PC-9 (cell line): ENCODE measurements around the gene ZIC5. TPM values are rescaled to one million over a fixed set of nuclear protein-coding genes. Genes with fewer than 3 reads are reported as not detected.

Source experiments
- BruUV-seq: library from RNA; stranded (reverse); fragments of 400-500 nt; replicated peaks from 2 replicates; lab custom pipeline; 2021; lab: Mats Ljungman, UMichigan
- CTCF ChIA-PET: fragments of 300-600 bp; sonication (Branson Sonifier 250); formaldehyde crosslinking; loops from one replicate; lab custom pipeline; 2022; ENCODE audit warnings: antibody characterized with exemption; lab: Charles Lee
- POLR2A ChIA-PET: fragments of 300-600 bp; sonication (Branson Sonifier 250); formaldehyde crosslinking; loops from one replicate; lab custom pipeline; 2022; ENCODE audit warnings: antibody characterized with exemption; ENCODE audit not compliant: unreplicated experiment; lab: Charles Lee
- DNase-seq, 2 experiments: peaks; one replicate each; pipeline versions ENCODE4 v3.0.0 to v3.0.0-alpha.2; 2015 to 2022; ENCODE audit warnings: mixed read lengths in 1 of 2
- H2AFZ ChIP-seq: fragments of 200-600 bp; sonication (generic); 2 replicates; pipeline ENCODE4 v1.8.1; 2017; ENCODE audit warnings: antibody characterized with exemption
- H3F3A ChIP-seq: fragments of 200-600 bp; sonication (generic); 2 replicates; pipeline ENCODE4 v1.8.1; 2017; ENCODE audit warnings: antibody characterized with exemption, mild to moderate bottlenecking, low read depth; ENCODE audit not compliant: insufficient read depth
- H3K27ac ChIP-seq: fragments of 200-600 bp; sonication (generic); 2 replicates; pipeline ENCODE4 v1.6.1; 2016; ENCODE audit warnings: mixed run types
- H3K27me3 ChIP-seq: fragments of 200-600 bp; sonication (generic); 2 replicates; pipeline ENCODE4 v1.6.1; 2016; ENCODE audit warnings: low read depth, mixed run types; ENCODE audit not compliant: insufficient read depth
- H3K36me3 ChIP-seq: fragments of 200-600 bp; sonication (generic); 2 replicates; pipeline ENCODE4 v1.6.1; 2016; ENCODE audit warnings: low read depth, mixed run types
- H3K4me1 ChIP-seq: fragments of 200-600 bp; sonication (generic); replicated peaks from 2 replicates; pipeline ENCODE4 v1.6.1; 2016; ENCODE audit warnings: mixed run types; ENCODE audit not compliant: insufficient read depth
- H3K4me2 ChIP-seq: fragments of 200-600 bp; sonication (generic); 2 replicates; pipeline ENCODE4 v1.6.1; 2017; ENCODE audit warnings: mixed run types
- H3K4me3 ChIP-seq: fragments of 200-600 bp; sonication (generic); 2 replicates; pipeline ENCODE4 v1.6.1; 2016; ENCODE audit warnings: mixed run types
- H3K79me2 ChIP-seq: fragments of 200-600 bp; sonication (generic); 2 replicates; pipeline ENCODE4 v1.6.1; 2017; ENCODE audit warnings: low read depth, mixed run types
- H3K9me2 ChIP-seq: fragments of 200-600 bp; sonication (generic); 2 replicates; pipeline ENCODE4 v1.8.1; 2017; ENCODE audit warnings: mild to moderate bottlenecking; ENCODE audit not compliant: insufficient read depth
- H3K9me3 ChIP-seq: fragments of 200-600 bp; sonication (generic); 2 replicates; pipeline ENCODE4 v1.8.1; 2016; ENCODE audit warnings: low read depth; ENCODE audit not compliant: insufficient read depth
- H4K20me1 ChIP-seq: fragments of 200-600 bp; sonication (generic); 2 replicates; pipeline ENCODE4 v1.8.1; 2017; ENCODE audit not compliant: insufficient read depth
- EZH2 ChIP-seq: fragments of 200-600 bp; sonication (generic); IDR thresholded peaks from 2 replicates; pipeline ENCODE4 v1.8.0; 2017; ENCODE audit warnings: antibody characterized with exemption, low read depth
- intact Hi-C: fragments of 100-400 bp; cut with micrococcal nuclease; formaldehyde crosslinking; loops from one replicate; pipeline ENCODE4 v1.10.0; 2022; ENCODE audit not compliant: unreplicated experiment
- total RNA-seq: library from RNA; stranded (reverse); gene quantifications from 2 replicates; pipeline ENCODE4 v1.2.3, GENCODE V29; 2021
- TF ChIP-seq, protein P1 (sequence below): fragments of 200-600 bp; sonication (generic); conservative IDR thresholded peaks from 2 replicates; pipeline ENCODE4 v1.6.1; 2017; ENCODE audit warnings: mixed run types, antibody characterized with exemption, mild to moderate bottlenecking, moderate library complexity

Gene ZIC5
- total RNA-seq, 1 experiment from 2014 or later = 0.61 TPM

DNA sequence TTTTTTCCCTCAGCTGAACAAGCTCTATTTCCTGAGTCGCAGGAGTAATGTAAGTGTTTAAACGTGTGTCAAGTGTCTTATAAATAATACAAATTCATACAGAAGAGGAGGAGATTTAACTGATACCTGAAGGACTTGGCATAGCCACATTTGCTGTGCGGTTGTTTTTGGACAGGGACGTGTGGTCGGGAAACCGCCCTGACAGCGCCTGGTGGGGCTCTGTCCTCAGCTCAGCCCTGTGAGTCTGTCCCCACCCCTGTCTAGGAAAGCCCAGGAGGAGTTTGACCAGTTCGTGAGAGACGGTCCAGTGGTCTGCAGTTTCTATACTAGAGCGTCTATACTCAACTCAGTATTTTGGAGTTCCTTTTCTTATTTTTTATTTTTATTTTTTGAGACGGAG lies 26.7 kb upstream of the ZIC5 start:
- no peaks in the 10 kb centered on the region for H4K20me1 ChIP-seq
- no peak for TF ChIP-seq EZH2
- ChIA-PET CTCF (no interaction called here), POLR2A (no interaction called here)
- DNase-seq = no peak
- no peaks in the 10 kb centered on the region for H3K9me2 ChIP-seq
- BruUV-seq = no TSS peak
- no peak overlapping the region for H3K27ac ChIP-seq
- intact Hi-C loops = no loop called here
- H3K79me2 ChIP-seq = no peaks in the 10 kb centered on the region
- no peak overlapping the region for H3K4me3 ChIP-seq
- no peaks in the 10 kb centered on the region for H3K36me3 ChIP-seq
- no peak overlapping the region for H3K4me2 ChIP-seq
- no peaks in the 10 kb centered on the region for H3K9me3 ChIP-seq
- no peaks in the 10 kb centered on the region for H3F3A ChIP-seq
- peaks cover 4% of the 10 kb centered on the region for H3K4me1 ChIP-seq
- no peak overlapping the region for H2AFZ ChIP-seq
- no peaks in the 10 kb centered on the region for H3K27me3 ChIP-seq

DNA sequence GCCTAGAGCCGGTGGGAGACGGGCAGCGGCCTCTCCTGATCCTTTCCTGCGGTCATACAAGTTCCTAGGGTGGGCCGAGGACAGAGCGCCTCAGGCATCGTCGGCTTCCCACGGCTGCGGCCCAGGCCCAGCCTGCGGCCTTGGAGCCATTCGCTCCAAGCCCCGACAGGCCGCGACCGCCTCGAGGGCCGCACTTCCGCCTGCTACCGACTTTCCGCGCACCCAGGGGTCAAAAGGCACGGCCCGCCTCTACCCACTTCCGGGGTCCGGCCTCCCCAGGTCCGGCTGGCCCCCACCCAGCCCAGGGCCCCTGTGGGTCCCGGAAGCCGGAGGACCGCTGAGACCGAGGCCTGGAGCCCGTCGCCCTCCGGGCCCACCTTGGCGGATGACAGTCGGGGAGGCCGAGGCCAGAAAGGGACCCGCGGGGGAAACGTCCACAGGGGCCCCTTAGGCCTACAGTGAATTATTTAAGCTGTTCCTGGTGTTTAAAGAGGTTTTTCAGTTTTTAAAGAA lies 26.2 kb upstream of the ZIC5 start:
- no peak overlapping the region for H3K4me2 ChIP-seq
- no TSS peak for BruUV-seq
- no peaks in the 10 kb centered on the region for H4K20me1 ChIP-seq
- H3K4me3 ChIP-seq = no peak overlapping the region
- H3K27ac ChIP-seq = no peak overlapping the region
- no peaks in the 10 kb centered on the region for H3K9me2 ChIP-seq
- H3F3A ChIP-seq = no peaks in the 10 kb centered on the region
- H3K36me3 ChIP-seq = no peaks in the 10 kb centered on the region
- H2AFZ ChIP-seq = no peak overlapping the region
- H3K27me3 ChIP-seq = no peaks in the 10 kb centered on the region
- intact Hi-C loops = no loop called here
- ChIA-PET CTCF (no interaction called here), POLR2A (no interaction called here)
- no peak for DNase-seq
- H3K79me2 ChIP-seq = no peaks in the 10 kb centered on the region
- no peaks in the 10 kb centered on the region for H3K9me3 ChIP-seq
- TF ChIP-seq EZH2 = no peak
- TF ChIP-seq, protein P1, sequence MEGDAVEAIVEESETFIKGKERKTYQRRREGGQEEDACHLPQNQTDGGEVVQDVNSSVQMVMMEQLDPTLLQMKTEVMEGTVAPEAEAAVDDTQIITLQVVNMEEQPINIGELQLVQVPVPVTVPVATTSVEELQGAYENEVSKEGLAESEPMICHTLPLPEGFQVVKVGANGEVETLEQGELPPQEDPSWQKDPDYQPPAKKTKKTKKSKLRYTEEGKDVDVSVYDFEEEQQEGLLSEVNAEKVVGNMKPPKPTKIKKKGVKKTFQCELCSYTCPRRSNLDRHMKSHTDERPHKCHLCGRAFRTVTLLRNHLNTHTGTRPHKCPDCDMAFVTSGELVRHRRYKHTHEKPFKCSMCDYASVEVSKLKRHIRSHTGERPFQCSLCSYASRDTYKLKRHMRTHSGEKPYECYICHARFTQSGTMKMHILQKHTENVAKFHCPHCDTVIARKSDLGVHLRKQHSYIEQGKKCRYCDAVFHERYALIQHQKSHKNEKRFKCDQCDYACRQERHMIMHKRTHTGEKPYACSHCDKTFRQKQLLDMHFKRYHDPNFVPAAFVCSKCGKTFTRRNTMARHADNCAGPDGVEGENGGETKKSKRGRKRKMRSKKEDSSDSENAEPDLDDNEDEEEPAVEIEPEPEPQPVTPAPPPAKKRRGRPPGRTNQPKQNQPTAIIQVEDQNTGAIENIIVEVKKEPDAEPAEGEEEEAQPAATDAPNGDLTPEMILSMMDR = no peak
- peaks cover 9% of the 10 kb centered on the region for H3K4me1 ChIP-seq

DNA sequence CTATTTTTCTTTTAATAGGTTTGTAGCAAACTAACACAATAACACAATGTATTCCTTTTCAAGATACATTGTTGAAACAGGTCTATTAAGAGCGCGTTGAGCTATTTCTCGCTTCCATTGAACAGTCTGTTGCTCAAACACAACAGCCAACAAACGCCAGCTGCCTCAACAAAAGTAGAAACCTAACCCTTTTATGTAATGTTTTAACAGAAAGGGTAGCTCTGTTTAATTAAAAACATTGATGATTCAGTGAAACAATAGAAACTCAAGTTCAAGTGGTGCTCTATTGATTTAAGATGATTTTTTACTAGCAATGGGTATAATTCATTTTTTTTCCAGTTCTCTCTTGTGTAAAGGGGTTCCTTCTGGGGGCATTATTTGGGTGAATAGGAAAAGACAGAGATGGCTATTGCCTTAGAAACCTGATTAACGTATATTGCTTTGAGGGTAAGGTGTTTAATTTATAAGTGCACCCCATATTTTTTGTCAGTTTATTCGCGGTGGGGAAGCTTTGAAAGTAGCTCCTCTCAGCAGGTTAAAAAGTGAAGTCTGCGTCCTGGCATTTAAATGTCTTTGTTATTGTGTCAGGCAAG lies 24.9 kb upstream of the ZIC5 start:
- POLR2A ChIA-PET = no interaction called here
- peaks cover 11% of the 10 kb centered on the region for H3K4me1 ChIP-seq
- H3F3A ChIP-seq = no peaks in the 10 kb centered on the region
- no peak overlapping the region for H3K4me3 ChIP-seq
- no peaks in the 10 kb centered on the region for H3K9me2 ChIP-seq
- no peak for DNase-seq
- H3K4me2 ChIP-seq = no peak overlapping the region
- no peak overlapping the region for H3K27ac ChIP-seq
- no peaks in the 10 kb centered on the region for H4K20me1 ChIP-seq
- no peaks in the 10 kb centered on the region for H3K36me3 ChIP-seq
- no peaks in the 10 kb centered on the region for H3K9me3 ChIP-seq
- no peak overlapping the region for H2AFZ ChIP-seq
- TF ChIP-seq EZH2 = no peak
- TF ChIP-seq, protein P1 = no peak
- H3K79me2 ChIP-seq = no peaks in the 10 kb centered on the region
- BruUV-seq = no TSS peak
- CTCF ChIA-PET = no interaction called here
- H3K27me3 ChIP-seq = no peaks in the 10 kb centered on the region
- intact Hi-C loops = no loop called here
